ENCODE results near the gene C2orf66. TPM values are rescaled to one million over a fixed set of nuclear protein-coding genes. Genes with fewer than 3 reads are reported as not detected.

Gene C2orf66
- total RNA-seq: under 0.01 and 0.14 TPM in 2 replicates

- DNase-seq: no peak
Observed at GRCh38 chr2:196809260-196809659, at the start of gene C2orf66. Gene C2orf66, minus strand, starts transcription at chr2:196809355. Its CDS starts 19 bp downstream, at chr2:196809336.

- DNase-seq: no peak
Observed at GRCh38 chr2:196854629-196855028, 45.5 kb upstream of the C2orf66 start.

- DNase-seq: peak; percentile 28
Observed at GRCh38 chr2:196853301-196854087, 44.3 kb upstream of the C2orf66 start.

DNA sequence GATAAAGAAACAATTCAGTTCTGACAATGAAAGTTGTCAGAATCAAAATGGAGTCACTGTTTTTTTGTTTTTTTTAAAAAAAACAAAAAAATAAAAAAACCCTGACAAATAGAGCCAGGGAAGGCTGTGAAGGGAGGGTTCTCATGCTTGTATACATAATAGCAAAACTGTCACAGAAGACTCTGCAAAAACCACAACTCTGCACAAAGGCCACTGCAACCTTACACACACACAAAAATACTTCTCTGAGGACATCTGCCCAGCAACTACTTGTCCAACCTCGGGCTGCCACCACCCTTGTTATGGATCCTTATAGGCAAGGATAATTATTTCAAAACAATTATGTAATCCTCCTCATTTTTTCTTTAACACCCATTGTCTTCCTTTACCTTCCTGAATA lies 41.9 kb upstream of the C2orf66 start:
- DNase-seq: no peak

GRCh38 chr2:196849895-196850294 lies 40.7 kb upstream of the C2orf66 start:
- DNase-seq: peak; percentile 64

DNA sequence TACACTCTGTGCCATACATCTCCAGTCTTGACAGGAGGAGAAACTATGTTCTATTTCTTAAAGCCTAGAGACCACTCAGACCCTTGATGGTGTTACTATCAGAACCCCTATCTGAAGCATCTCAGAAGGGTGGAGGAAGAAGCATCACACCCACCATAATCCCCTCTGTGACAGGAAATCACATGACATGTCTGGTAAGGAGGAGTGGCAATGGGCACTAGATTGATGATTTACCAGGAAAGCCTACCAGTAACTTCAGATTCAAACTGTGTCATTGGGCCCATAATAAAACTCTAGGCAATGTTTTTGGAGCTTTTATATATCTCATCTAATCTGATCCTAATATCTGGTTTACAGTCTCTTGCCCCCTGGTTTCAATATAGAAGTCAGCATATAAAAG lies 37.1 kb upstream of the C2orf66 start:
- DNase-seq: no peak

- no peak for DNase-seq
Observed at GRCh38 chr2:196845371-196845770, 36.2 kb upstream of the C2orf66 start.

DNA sequence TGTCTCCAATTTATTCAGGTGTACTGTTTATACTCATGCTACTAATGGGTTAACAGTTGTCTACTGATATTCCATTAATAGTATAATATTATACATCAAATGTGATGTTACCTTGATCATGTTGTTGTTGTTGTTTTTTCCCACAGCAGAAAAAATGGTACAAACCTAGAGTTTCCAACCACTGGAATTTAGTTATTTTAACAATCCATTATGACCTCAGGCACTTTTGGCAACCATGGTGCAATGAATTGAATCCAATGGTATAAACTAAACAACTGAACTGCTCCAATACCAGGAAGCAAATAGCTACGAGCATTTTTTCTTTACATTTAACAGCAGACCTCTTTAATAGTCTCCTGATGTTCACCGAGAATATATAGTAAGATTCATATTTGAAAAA lies 31.0 kb upstream of the C2orf66 start:
- no peak for DNase-seq

- DNase-seq: no peak
Observed at GRCh38 chr2:196839574-196839973, 30.4 kb upstream of the C2orf66 start.

DNA sequence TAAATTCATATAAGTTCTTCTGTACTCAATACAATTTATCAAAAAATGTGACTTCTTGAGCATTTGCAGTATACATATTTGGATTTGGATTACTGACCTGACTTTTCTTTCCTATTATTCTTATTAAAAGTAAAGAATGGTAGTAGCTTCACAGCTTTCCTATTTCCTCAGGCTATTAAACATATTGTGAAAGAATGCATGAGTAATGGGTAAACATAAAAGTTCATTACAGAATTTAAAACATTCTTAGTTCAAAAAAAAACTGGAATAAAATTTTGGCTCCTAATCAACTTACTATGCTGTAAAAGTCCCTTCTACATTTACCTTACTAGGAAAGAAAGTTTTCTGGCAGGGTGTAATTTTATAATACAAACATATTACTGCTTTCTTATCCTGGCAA lies 27.3 kb upstream of the C2orf66 start:
- no peak for DNase-seq

DNA sequence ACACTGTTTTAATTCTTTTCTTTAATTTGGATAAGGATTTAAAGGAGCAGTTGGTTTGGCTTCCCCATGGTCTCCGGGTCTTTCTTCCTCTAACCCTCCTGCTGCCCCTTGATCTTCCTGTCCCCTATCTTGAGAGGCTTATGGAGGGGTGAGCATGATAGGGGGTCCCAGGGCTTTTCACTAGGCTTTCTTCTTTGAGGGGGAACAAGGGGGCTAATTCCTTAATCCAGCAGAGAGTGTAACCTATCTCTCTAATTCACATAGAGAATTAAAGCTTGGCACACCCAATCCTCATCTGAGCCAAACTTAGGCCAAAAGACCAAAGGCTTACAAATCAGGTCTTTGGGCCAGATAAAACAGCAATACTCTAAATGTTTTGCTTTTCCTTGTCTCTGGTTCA lies 21.5 kb upstream of the C2orf66 start:
- DNase-seq: no peak

DNA sequence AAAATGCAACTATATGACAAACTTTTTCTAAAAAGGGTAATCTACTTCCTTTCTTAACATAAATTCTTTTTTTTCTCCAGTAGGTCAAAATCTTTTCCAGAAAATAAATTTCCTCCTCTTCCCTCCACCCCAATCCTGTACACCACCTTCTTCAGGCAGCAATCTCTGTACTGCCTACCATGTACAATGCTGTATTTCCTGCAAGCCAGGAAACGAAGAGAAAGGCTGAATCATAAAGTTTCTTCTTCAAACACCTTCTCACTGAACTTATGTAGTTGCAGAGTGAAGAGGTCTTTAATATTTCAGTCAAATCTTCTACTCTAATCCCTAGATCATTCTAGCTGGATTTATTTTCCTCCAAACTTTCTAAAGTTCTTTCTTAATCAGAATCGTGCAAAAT lies 18.2 kb upstream of the C2orf66 start:
- DNase-seq: peak; percentile 53

- DNase-seq: peak; percentile 69
Observed at GRCh38 chr2:196823750-196824522, 14.8 kb upstream of the C2orf66 start.

- DNase-seq: peak; percentile 8
Observed at GRCh38 chr2:196821195-196821594, 12.0 kb upstream of the C2orf66 start.

DNA sequence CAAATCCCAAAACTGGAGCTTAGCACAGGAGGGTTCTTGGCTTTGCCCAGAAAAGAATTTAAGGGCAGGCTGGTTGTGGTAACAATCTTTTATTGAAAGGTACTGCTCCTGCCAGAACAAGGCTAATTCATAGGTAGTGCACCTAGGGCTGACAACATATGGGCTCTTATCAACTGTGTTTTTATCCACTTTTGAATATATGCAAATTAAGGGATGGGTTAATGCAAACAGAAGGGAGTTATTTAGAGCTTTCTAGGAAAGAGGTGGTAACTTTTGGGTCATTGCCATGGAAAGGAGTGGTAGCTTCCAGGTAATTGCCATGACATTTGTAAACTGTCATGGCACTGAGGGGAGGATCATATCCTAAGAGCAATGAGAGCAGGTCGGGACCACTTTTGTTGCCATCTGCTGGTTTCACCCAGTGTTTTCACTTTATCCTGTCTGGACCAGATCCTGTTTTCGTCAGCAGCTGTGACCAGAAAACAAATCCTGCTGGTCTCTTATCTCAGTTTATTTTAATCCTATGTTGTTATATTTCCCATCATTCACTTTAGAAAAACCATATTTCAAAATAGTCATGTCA lies 981 bp downstream of the C2orf66 start:
- DNase-seq: peak; percentile 8

- no peak for DNase-seq
Observed at GRCh38 chr2:196804381-196804780, 4.8 kb downstream of the C2orf66 start.

GRCh38 chr2:196802401-196802800 lies 6.8 kb downstream of the C2orf66 start:
- no peak for DNase-seq

- peak; percentile 2 for DNase-seq
Observed at GRCh38 chr2:196801674-196802261, 7.4 kb downstream of the C2orf66 start.

DNA sequence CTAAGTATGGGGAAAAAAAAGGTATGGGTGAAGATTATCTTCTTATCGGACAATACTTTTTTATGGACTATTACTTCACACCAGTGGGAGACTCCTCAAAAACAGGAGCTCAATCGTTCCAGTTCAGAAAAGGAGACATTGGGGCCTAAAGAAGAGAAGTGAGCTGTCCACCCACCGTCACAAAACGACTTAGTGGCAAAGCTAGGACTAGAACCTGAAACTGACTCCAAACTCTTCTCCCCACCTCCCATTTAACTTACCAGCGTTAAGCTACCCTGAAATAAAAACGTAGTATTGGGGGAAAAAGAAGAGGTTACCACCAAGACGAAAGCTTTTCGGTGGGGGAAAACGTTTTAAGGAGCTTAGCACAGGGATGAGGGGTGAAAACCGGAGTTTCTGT lies 10.2 kb downstream of the C2orf66 start:
- peak; percentile 24 for DNase-seq

- no peak for DNase-seq
Observed at GRCh38 chr2:196792865-196793264, 16.3 kb downstream of the C2orf66 start.

DNA sequence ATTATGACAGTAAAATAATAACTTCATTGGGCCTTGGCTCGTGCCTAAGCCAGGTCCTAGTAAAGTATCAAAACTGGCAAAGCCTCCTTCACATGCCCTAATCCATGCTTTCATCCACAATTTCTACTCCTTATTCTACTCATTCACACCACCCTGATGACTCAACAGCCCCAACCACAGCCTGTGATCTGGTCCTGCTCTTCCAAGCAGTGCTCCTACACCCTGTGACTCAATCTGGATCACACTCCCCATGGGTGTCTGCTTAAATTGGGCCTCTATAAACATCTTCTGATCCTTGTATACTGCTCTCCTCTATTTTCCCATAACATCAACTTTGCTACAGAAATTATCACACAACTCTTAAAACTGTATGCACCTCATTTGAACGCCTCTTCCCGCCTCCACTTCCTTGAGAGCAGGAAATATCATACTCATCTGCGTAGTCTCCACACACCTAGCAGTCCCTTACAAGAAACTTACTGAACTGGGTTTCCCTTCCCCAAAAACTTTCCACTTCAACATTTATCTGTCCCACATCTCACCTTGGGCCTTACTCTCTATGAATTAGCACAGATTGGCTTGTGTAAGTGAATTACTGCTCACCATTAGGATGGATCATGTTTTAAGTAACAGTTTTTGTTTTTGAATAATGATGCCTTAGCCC lies 25.6 kb downstream of the C2orf66 start:
- no peak for DNase-seq

DNA sequence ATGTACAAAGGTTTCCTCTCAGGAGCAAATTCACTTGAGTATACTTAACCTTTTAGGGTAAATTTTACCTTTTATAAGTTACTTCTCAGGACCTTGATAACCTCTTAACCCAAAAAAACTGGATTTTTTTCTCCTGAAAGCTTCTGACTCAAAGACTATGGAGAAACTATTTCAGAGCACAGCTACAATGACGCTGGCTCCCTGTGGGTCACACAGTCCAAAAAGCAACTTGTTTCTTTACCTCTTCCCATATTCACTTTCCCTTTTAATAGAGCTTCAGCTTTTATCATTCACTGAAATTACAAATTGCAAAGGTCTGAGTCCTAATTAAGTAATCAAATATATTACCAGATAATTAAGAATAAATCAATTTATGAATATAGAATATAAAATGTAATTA lies 42.1 kb downstream of the C2orf66 start:
- no peak for DNase-seq

DNA sequence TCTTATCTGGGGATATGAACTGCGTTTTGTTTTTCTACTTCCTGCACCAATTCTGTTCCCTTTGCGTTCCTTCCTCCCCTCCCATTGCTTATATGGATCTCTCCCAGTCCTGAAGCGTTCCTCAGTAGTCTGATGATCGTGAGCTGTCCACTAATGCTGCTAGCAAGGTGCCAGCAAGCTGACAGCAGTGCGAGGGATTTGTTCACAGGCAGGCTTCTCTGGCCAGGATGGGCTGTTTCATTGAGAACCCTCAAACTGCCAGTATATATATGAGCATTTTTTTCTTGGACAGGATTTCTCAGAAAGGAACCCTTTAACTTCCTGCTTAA lies 49.8 kb downstream of the C2orf66 start:
- DNase-seq: peak; percentile 8

All from dermis blood vessel endothelial cell (primary cell).